HepG2 (cell line): Measurements from ENCODE around the gene SNN. TPM values are rescaled to one million over a fixed set of nuclear protein-coding genes. Genes with fewer than 3 reads are reported as not detected.

Experiments used
- ATF7 ChIP-seq, 2 experiments: fragments of 450-650 bp in 1 of 2; sonication (generic) in 1 of 2; formaldehyde crosslinking in 1 of 2; IDR thresholded peaks; 2 replicates each; pipeline versions ENCODE4 v1.4.0 to v1.6.1; 2016 to 2020; ENCODE audit warnings: antibody characterized with exemption in 1 of 2, mild to moderate bottlenecking in 1 of 2, missing genetic modification reagents in 1 of 2
- CBX5 ChIP-seq: sonication (generic); formaldehyde crosslinking; IDR thresholded peaks from 2 replicates; pipeline ENCODE4 v1.4.0; 2020; ENCODE audit warnings: missing genetic modification reagents, borderline replicate concordance
- CCDC6 ChIP-seq: sonication (generic); formaldehyde crosslinking; IDR thresholded peaks from 2 replicates; pipeline ENCODE4 v1.8.1; 2022; ENCODE audit warnings: mild to moderate bottlenecking, missing genetic modification reagents, moderate library complexity
- GABPB1 ChIP-seq: IDR thresholded peaks from 2 replicates; pipeline ENCODE4 v1.6.1; 2016; ENCODE audit warnings: mild to moderate bottlenecking, missing genetic modification reagents, moderate library complexity, missing compliant biosample characterization
- HNF4G ChIP-seq, 2 experiments: sonication (generic) in 1 of 2; formaldehyde crosslinking in 1 of 2; IDR thresholded peaks; 2 replicates each; pipeline versions ENCODE4 v1.4.0 to v1.6.1; 2011 to 2020; ENCODE audit warnings: borderline replicate concordance in 2 of 2, low read depth in 2 of 2, mild to moderate bottlenecking in 2 of 2, low read length in 1 of 2, missing genetic modification reagents in 1 of 2, moderate library complexity in 1 of 2
- JUNB ChIP-seq: sonication (generic); formaldehyde crosslinking; IDR thresholded peaks from 2 replicates; pipeline ENCODE4 v1.8.0; 2022; ENCODE audit warnings: missing genetic modification reagents, mild to moderate bottlenecking, borderline replicate concordance
- MIER3 ChIP-seq: IDR thresholded peaks from 2 replicates; pipeline ENCODE4 v1.6.1; 2016; ENCODE audit warnings: missing compliant biosample characterization, borderline replicate concordance
- NFE2L2 ChIP-seq: fragments of 150-350 bp; IDR thresholded peaks from 2 replicates; pipeline ENCODE4 v1.6.1; 2014; ENCODE audit warnings: low read length
- NKX3-1 ChIP-seq: sonication (generic); formaldehyde crosslinking; IDR thresholded peaks from 2 replicates; pipeline ENCODE4 v1.5.0; 2020; ENCODE audit warnings: missing genetic modification reagents
- PAXIP1 ChIP-seq: sonication (generic); formaldehyde crosslinking; conservative IDR thresholded peaks from 2 replicates; pipeline ENCODE4 v1.4.0; 2020; ENCODE audit warnings: mild to moderate bottlenecking, missing genetic modification reagents, moderate library complexity
- RFX5 ChIP-seq: IDR thresholded peaks from 2 replicates; pipeline ENCODE4 v1.6.1; 2011; ENCODE audit warnings: low read depth, low read length, improper control_type of control experiment
- SNAPC5 ChIP-seq: sonication (generic); formaldehyde crosslinking; IDR thresholded peaks from 2 replicates; pipeline ENCODE4 v1.8.1; 2023; ENCODE audit warnings: mild to moderate bottlenecking, missing genetic modification reagents, borderline replicate concordance
- SP1 ChIP-seq, 2 experiments: fragments of 450-650 bp in 1 of 2; sonication (generic) in 1 of 2; formaldehyde crosslinking in 1 of 2; IDR thresholded peaks; 2 replicates each; pipeline versions ENCODE4 v1.4.0 to v1.6.1; 2016 to 2020; ENCODE audit warnings: missing genetic modification reagents in 1 of 2
- TARDBP ChIP-seq: sonication (generic); formaldehyde crosslinking; IDR thresholded peaks from 2 replicates; pipeline ENCODE4 v1.8.0; 2022; ENCODE audit warnings: mild to moderate bottlenecking, missing genetic modification reagents
- ZBTB39 ChIP-seq: sonication (generic); formaldehyde crosslinking; IDR thresholded peaks from 2 replicates; pipeline ENCODE4 v1.5.0; 2020; ENCODE audit warnings: missing genetic modification reagents
- ZNF549 ChIP-seq: sonication (generic); formaldehyde crosslinking; IDR thresholded peaks from 2 replicates; pipeline ENCODE4 v1.5.0; 2020; ENCODE audit warnings: missing genetic modification reagents
- ZSCAN21 ChIP-seq: sonication (generic); formaldehyde crosslinking; IDR thresholded peaks from 2 replicates; pipeline ENCODE4 v1.8.0; 2022; ENCODE audit warnings: mild to moderate bottlenecking, missing genetic modification reagents, moderate library complexity, borderline replicate concordance
- ZSCAN5A ChIP-seq: sonication (generic); formaldehyde crosslinking; IDR thresholded peaks from 2 replicates; pipeline ENCODE4 v1.8.0; 2022; ENCODE audit warnings: mild to moderate bottlenecking, missing genetic modification reagents, borderline replicate concordance
- polyA plus RNA-seq, 8 experiments: library from polyadenylated mRNA; depleted of rRNA in 3 of 8; stranded (reverse) in 7 of 8; unstranded in 1 of 8; fragments of >200 nt; fragmentation: Illumina TruSeq in 4 of 8; extraction: Trizol in 4 of 8; gene quantifications; 2 replicates each; pipeline versions ENCODE4 v1.2.1 to v1.2.3, GENCODE V29; 2011 to 2016; ENCODE audit warnings: low read depth in 4 of 8, missing spikeins in 1 of 8, mixed read lengths in 1 of 8; ENCODE audit not compliant: insufficient read depth in 1 of 8
- total RNA-seq, 5 experiments: library from RNA; depleted of rRNA; stranded (reverse); fragments of >200 nt; fragmentation: Illumina TruSeq; extraction: Trizol; gene quantifications; 2 replicates each; pipeline ENCODE4 v1.2.3, GENCODE V29; 2016; ENCODE audit warnings: low read depth in 1 of 5
- TF ChIP-seq, protein P1 (sequence below): IDR thresholded peaks from 2 replicates; pipeline ENCODE4 v1.6.1; 2016

The SNN gene
- total and polyA plus RNA-seq, 2 of the 13 experiments (the other 11 are each of a cell fraction or from before 2014, with no cell fraction given): 5.2 to 8.4 TPM

GRCh38 chr16:11675561-11676511 is 7.6 kb downstream of the SNN start (continued):
- no peak for TF ChIP-seq ZBTB39 (CRISPR knock-in tag)
- TF ChIP-seq HNF4G (IDR thresholded peaks at IDR 0.05; ENCODE audit: borderline replicate concordance, low read depth, low read length): peak; percentile 89
- TF ChIP-seq HNF4G (CRISPR knock-in tag; IDR thresholded peaks at IDR 0.05; ENCODE audit: borderline replicate concordance, low read depth): peak; percentile 92; the same call in 1 of the 2 replicates
- TF ChIP-seq TARDBP (CRISPR knock-in tag): peak; percentile 71
- TF ChIP-seq ATF7 (IDR thresholded peaks at IDR 0.05): no peak
- peak; percentile 81; the same call in 1 of the 2 replicates for TF ChIP-seq ATF7 (CRISPR knock-in tag; IDR thresholded peaks at IDR 0.05)
- TF ChIP-seq ZNF549 (CRISPR knock-in tag): 0 out of 2 replicates have a peak, but pooled peaks have one; percentile 46
- peak; percentile 76; the same call in 1 of the 2 replicates for TF ChIP-seq JUNB (CRISPR knock-in tag)
- no peak for TF ChIP-seq SP1 (IDR thresholded peaks at IDR 0.05)
- peak; percentile 27; the same call in 1 of the 2 replicates for TF ChIP-seq SP1 (CRISPR knock-in tag; IDR thresholded peaks at IDR 0.05)
- TF ChIP-seq CBX5 (CRISPR knock-in tag): peak; percentile 74; the same call in 1 of the 2 replicates
- peak; percentile 78 for TF ChIP-seq PAXIP1
- TF ChIP-seq CCDC6 (CRISPR knock-in tag): 0 out of 2 replicates have a peak, but pooled peaks have one; percentile 34
- TF ChIP-seq RFX5: no peak
- TF ChIP-seq NFE2L2: no peak
- peak; percentile 56; the same call in 1 of the 2 replicates for TF ChIP-seq ZSCAN21 (CRISPR knock-in tag)
- TF ChIP-seq MIER3 (CRISPR knock-in tag): peak; percentile 62; the same call in 1 of the 2 replicates
- 0 out of 2 replicates have a peak, but pooled peaks have one; percentile 68 for TF ChIP-seq SNAPC5 (CRISPR knock-in tag)
- peak; percentile 43 for TF ChIP-seq GABPB1 (CRISPR knock-in tag)
- no peak for TF ChIP-seq NKX3-1 (CRISPR knock-in tag)
- TF ChIP-seq, protein P1, sequence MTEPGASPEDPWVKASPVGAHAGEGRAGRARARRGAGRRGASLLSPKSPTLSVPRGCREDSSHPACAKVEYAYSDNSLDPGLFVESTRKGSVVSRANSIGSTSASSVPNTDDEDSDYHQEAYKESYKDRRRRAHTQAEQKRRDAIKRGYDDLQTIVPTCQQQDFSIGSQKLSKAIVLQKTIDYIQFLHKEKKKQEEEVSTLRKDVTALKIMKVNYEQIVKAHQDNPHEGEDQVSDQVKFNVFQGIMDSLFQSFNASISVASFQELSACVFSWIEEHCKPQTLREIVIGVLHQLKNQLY (CRISPR knock-in tag): peak; percentile 49; the same call in 1 of the 2 replicates
- TF ChIP-seq ZSCAN5A: peak; percentile 88
